ENCODE results near the gene TRIM47.

TRIM47 gene

GRCh38 chr17:75915268-75915667 is 36.9 kb upstream of the TRIM47 start:
- no peak for TF ChIP-seq EP300 (IDR thresholded peaks at IDR 0.05; ENCODE audit: borderline replicate concordance)
- no peak for TF ChIP-seq ZBTB7A (IDR thresholded peaks at IDR 0.05; ENCODE audit: low read depth)
- TF ChIP-seq FOXM1 (IDR thresholded peaks at IDR 0.05; ENCODE audit: borderline replicate concordance, low read depth), result no peak
- TF ChIP-seq TEAD4 (IDR thresholded peaks at IDR 0.05), result no peak
- no peak for TF ChIP-seq CEBPB (IDR thresholded peaks at IDR 0.05)
- no peak for TF ChIP-seq NFIC (IDR thresholded peaks at IDR 0.05)
- TF ChIP-seq RAD21 (IDR thresholded peaks at IDR 0.05; ENCODE audit: low read depth), result no peak
- TF ChIP-seq YY1 (IDR thresholded peaks at IDR 0.05; ENCODE audit: low read depth), result no peak
- TF ChIP-seq TAF1 (IDR thresholded peaks at IDR 0.05; ENCODE audit: low read depth), result no peak
- no peak for TF ChIP-seq CREB1 (IDR thresholded peaks at IDR 0.05; ENCODE audit: low read depth)
- no peak for TF ChIP-seq EGR1 (IDR thresholded peaks at IDR 0.05)
- no peak for TF ChIP-seq MAX (IDR thresholded peaks at IDR 0.05)
- TF ChIP-seq, protein P1, sequence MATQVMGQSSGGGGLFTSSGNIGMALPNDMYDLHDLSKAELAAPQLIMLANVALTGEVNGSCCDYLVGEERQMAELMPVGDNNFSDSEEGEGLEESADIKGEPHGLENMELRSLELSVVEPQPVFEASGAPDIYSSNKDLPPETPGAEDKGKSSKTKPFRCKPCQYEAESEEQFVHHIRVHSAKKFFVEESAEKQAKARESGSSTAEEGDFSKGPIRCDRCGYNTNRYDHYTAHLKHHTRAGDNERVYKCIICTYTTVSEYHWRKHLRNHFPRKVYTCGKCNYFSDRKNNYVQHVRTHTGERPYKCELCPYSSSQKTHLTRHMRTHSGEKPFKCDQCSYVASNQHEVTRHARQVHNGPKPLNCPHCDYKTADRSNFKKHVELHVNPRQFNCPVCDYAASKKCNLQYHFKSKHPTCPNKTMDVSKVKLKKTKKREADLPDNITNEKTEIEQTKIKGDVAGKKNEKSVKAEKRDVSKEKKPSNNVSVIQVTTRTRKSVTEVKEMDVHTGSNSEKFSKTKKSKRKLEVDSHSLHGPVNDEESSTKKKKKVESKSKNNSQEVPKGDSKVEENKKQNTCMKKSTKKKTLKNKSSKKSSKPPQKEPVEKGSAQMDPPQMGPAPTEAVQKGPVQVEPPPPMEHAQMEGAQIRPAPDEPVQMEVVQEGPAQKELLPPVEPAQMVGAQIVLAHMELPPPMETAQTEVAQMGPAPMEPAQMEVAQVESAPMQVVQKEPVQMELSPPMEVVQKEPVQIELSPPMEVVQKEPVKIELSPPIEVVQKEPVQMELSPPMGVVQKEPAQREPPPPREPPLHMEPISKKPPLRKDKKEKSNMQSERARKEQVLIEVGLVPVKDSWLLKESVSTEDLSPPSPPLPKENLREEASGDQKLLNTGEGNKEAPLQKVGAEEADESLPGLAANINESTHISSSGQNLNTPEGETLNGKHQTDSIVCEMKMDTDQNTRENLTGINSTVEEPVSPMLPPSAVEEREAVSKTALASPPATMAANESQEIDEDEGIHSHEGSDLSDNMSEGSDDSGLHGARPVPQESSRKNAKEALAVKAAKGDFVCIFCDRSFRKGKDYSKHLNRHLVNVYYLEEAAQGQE (IDR thresholded peaks at IDR 0.05; ENCODE audit: low read depth), result no peak; the same call in 1 of the 2 replicates
- TF ChIP-seq TCF12 (IDR thresholded peaks at IDR 0.05; ENCODE audit: low read depth), result no peak
- TF ChIP-seq, protein P2, sequence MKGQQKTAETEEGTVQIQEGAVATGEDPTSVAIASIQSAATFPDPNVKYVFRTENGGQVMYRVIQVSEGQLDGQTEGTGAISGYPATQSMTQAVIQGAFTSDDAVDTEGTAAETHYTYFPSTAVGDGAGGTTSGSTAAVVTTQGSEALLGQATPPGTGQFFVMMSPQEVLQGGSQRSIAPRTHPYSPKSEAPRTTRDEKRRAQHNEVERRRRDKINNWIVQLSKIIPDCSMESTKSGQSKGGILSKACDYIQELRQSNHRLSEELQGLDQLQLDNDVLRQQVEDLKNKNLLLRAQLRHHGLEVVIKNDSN (IDR thresholded peaks at IDR 0.05), result no peak

- TF ChIP-seq TEAD4 (IDR thresholded peaks at IDR 0.05), result no peak
- no peak for TF ChIP-seq TCF12 (IDR thresholded peaks at IDR 0.05; ENCODE audit: low read depth)
- TF ChIP-seq YY1 (IDR thresholded peaks at IDR 0.05; ENCODE audit: low read depth), result no peak
Measured at GRCh38 chr17:75914643-75915267, 36.4 kb upstream of the TRIM47 start.

DNA sequence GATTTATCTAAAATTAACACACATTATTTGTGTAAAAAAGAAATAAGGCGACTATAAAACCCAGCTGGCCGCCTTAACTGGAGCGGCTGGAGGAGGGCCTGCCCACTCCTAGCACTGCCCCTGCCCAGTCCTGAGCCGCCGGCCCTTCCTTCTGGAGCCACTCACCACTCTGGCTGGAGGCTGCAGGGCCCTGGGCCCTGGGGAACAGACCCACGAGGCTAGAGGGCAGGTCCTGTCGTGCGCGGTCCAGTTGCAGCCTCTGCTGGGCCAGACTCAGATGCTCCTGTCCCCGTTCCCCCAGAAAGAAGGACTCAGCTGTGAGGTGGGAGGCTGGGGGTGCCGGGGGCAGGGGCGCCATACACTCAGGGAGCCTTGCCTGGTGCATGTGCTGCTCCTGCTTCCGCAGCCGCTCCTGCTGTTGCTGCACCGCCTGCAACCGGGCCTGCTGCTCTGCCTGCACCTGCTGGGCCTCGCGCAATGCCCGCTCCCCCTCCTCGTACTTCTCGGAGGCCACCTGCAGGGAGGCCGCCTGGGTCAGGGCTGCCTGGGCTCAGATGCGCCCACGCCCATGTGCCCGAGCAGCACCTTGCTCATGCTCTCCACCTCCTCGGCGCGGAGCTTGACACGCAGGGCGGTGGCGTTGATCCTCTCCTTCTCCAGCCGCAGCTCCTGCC is 35.3 kb upstream of the TRIM47 start:
- TF ChIP-seq YY1 (IDR thresholded peaks at IDR 0.05; ENCODE audit: low read depth), result no peak
- TF ChIP-seq TEAD4 (IDR thresholded peaks at IDR 0.05), result no peak
- no peak for TF ChIP-seq ZBTB7A (IDR thresholded peaks at IDR 0.05; ENCODE audit: low read depth)
- TF ChIP-seq, protein P2 (IDR thresholded peaks at IDR 0.05), result no peak
- no peak for TF ChIP-seq EGR1 (IDR thresholded peaks at IDR 0.05)
- no peak for TF ChIP-seq TCF12 (IDR thresholded peaks at IDR 0.05; ENCODE audit: low read depth)
- TF ChIP-seq RAD21 (IDR thresholded peaks at IDR 0.05; ENCODE audit: low read depth), result no peak
- no peak for TF ChIP-seq TAF1 (IDR thresholded peaks at IDR 0.05; ENCODE audit: low read depth)
- TF ChIP-seq, protein P1 (IDR thresholded peaks at IDR 0.05; ENCODE audit: low read depth), result no peak
- no peak for TF ChIP-seq CREB1 (IDR thresholded peaks at IDR 0.05; ENCODE audit: low read depth)
- no peak for TF ChIP-seq CEBPB (IDR thresholded peaks at IDR 0.05)
- no peak for TF ChIP-seq EP300 (IDR thresholded peaks at IDR 0.05; ENCODE audit: borderline replicate concordance)

DNA sequence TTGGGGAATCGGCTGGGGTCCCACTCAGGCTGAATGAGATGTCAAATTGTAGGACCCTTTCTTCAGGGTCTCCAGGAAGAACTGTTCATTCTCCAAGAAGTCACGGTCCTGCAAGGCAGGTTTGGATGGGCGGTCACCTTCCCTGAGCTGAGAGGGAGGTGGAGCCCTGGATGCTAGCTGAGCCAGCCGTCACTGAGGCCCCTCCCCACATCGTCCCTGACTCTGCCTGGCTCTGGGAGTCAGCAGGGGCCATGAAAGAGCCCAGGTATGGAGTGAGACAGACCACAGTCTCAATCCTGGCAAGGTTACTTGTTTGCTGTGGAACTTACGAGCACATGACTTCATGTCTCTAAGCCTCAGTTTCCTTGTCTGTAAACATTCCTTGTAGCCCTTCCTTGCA is 32.3 kb upstream of the TRIM47 start:
- no peak for TF ChIP-seq EGR1 (IDR thresholded peaks at IDR 0.05)
- TF ChIP-seq ZBTB7A (IDR thresholded peaks at IDR 0.05; ENCODE audit: low read depth), result no peak
- TF ChIP-seq TCF12 (IDR thresholded peaks at IDR 0.05; ENCODE audit: low read depth), result no peak
- TF ChIP-seq, protein P1 (IDR thresholded peaks at IDR 0.05; ENCODE audit: low read depth), result no peak
- no peak for TF ChIP-seq FOXM1 (IDR thresholded peaks at IDR 0.05; ENCODE audit: borderline replicate concordance, low read depth)
- no peak for TF ChIP-seq TEAD4 (IDR thresholded peaks at IDR 0.05)
- TF ChIP-seq YY1 (IDR thresholded peaks at IDR 0.05; ENCODE audit: low read depth), result no peak
- TF ChIP-seq CEBPB (IDR thresholded peaks at IDR 0.05), result no peak
- no peak for TF ChIP-seq RAD21 (IDR thresholded peaks at IDR 0.05; ENCODE audit: low read depth)
- no peak for TF ChIP-seq EP300 (IDR thresholded peaks at IDR 0.05; ENCODE audit: borderline replicate concordance)

All from Ishikawa (cell line).